ENCODE results near the gene DNM3. TPM values are rescaled to one million over a fixed set of nuclear protein-coding genes. Genes with fewer than 3 reads are reported as not detected.

DNM3 gene
- total RNA-seq, 1 donor from 2014 or later: 2.1 TPM

- no peaks in the 10 kb centered on the region for H3K9me3 Mint-ChIP-seq
- peaks cover under 1% of the 10 kb centered on the region for H3K4me1 Mint-ChIP-seq
- no peaks in the 10 kb centered on the region for H3K36me3 Mint-ChIP-seq (ENCODE audit: low read depth)
- ATAC-seq (ENCODE audit: low read depth): no peak
- no peak for DNase-seq
- no peak overlapping the region for H3K27ac Mint-ChIP-seq
- ChIA-PET CTCF (no interaction called here), POLR2A (no interaction called here)
- intact Hi-C loops (cut with micrococcal nuclease): no loop called here
- TF ChIP-seq, protein P1, sequence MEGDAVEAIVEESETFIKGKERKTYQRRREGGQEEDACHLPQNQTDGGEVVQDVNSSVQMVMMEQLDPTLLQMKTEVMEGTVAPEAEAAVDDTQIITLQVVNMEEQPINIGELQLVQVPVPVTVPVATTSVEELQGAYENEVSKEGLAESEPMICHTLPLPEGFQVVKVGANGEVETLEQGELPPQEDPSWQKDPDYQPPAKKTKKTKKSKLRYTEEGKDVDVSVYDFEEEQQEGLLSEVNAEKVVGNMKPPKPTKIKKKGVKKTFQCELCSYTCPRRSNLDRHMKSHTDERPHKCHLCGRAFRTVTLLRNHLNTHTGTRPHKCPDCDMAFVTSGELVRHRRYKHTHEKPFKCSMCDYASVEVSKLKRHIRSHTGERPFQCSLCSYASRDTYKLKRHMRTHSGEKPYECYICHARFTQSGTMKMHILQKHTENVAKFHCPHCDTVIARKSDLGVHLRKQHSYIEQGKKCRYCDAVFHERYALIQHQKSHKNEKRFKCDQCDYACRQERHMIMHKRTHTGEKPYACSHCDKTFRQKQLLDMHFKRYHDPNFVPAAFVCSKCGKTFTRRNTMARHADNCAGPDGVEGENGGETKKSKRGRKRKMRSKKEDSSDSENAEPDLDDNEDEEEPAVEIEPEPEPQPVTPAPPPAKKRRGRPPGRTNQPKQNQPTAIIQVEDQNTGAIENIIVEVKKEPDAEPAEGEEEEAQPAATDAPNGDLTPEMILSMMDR (IDR thresholded peaks at IDR 0.05): no peak
- no peak overlapping the region for H3K4me3 Mint-ChIP-seq
- H3K27me3 Mint-ChIP-seq: no peaks in the 10 kb centered on the region
These were observed 389.2 kb downstream of the DNM3 start for GRCh38 chr1:172230526-172230925.

DNA sequence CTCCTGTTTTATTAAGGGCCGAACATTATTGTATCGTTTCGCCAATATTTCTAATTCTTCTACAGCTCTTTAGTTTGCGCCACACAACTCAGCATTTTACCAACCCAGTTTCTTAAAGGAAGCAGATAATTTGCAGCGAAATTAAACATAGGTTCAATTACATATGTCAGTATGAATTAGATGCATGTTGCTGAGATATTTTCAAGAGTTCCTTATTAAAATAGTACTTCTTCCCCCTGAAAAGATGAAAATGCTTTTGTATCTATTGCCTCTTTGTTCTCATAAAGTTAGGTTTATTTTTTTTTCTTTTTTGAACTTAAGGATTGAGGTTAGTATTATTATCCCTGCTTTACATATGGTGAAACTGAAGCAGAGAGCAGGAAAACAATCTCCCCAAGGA lies 395.7 kb downstream of the DNM3 start:
- CTCF ChIA-PET: no interaction called here
- no peaks in the 10 kb centered on the region for H3K36me3 Mint-ChIP-seq (ENCODE audit: low read depth)
- no peak overlapping the region for H3K4me3 Mint-ChIP-seq
- DNase-seq (no peak), ATAC-seq (ENCODE audit: low read depth) (no peak)
- intact Hi-C loops (cut with micrococcal nuclease): no loop called here
- no peaks in the 10 kb centered on the region for H3K4me1 Mint-ChIP-seq
- no peaks in the 10 kb centered on the region for H3K9me3 Mint-ChIP-seq
- TF ChIP-seq, protein P1 (IDR thresholded peaks at IDR 0.05): no peak
- no peak overlapping the region for H3K27ac Mint-ChIP-seq
- H3K27me3 Mint-ChIP-seq: no peaks in the 10 kb centered on the region
- POLR2A ChIA-PET: no interaction called here

DNA sequence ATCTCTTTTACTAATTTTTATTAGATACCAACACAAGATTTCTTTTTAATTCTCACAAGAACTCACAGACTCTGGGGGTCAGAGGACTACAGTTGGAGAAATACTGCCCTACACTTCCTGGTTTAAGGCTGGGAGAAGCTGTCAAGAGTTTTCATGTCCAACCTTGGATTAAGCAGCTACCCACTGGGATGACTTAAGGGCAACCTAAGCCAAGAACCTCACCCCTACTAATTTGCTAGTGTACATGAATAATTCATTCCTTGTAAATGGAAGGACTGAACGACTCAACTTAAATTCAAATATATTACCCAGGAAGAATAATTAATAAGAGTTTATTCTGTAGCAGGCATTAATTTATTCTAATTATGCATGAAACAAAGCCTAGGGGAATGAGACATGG lies 396.9 kb downstream of the DNM3 start:
- Mint-ChIP-seq H3K9me3 (no peaks in the 10 kb centered on the region), H3K27ac (no peak overlapping the region), H3K36me3 (ENCODE audit: low read depth) (no peaks in the 10 kb centered on the region), H3K4me3 (no peak overlapping the region), H3K27me3 (no peaks in the 10 kb centered on the region), H3K4me1 (no peaks in the 10 kb centered on the region)
- no peak for DNase-seq
- no peak for ATAC-seq (ENCODE audit: low read depth)
- intact Hi-C loops (cut with micrococcal nuclease): no loop called here
- TF ChIP-seq, protein P1 (IDR thresholded peaks at IDR 0.05): no peak
- ChIA-PET POLR2A (no interaction called here), CTCF (no interaction called here)

- POLR2A ChIA-PET: interaction anchor here (0.7 kb wide), 1 partner anchor 18 kb away, joined by 5 read pairs; no protein-coding TSS in a partner anchor
- Mint-ChIP-seq H3K27me3 (no peaks in the 10 kb centered on the region), H3K9me3 (no peaks in the 10 kb centered on the region), H3K36me3 (ENCODE audit: low read depth) (no peaks in the 10 kb centered on the region), H3K27ac (no peak overlapping the region), H3K4me1 (no peaks in the 10 kb centered on the region), H3K4me3 (no peak overlapping the region)
- DNase-seq (no peak), ATAC-seq (ENCODE audit: low read depth) (no peak)
- CTCF ChIA-PET: no interaction called here
- TF ChIP-seq, protein P1 (IDR thresholded peaks at IDR 0.05): no peak
- intact Hi-C loops (cut with micrococcal nuclease): no loop called here
These were observed 397.7 kb downstream of the DNM3 start for GRCh38 chr1:172238965-172239364.

DNA sequence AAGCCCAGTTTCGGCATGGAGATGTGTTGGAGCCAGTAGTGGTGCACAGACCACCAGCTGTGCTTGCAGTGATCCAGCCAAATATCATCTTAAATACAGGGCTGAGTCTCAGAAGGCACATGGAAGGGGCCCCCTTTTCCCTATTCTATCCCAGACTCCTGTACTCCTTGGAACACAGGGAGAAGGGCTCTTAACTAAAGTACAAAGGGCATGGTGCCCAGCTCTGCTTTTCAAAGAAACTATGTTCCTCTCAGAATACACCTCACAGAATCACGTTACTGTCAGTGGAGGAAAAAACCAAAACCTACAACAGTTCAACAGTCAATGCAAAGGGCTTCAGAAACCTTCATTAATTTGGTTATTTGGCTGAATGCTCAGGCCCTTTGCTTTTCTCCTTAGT lies 398.6 kb downstream of the DNM3 start:
- ATAC-seq (ENCODE audit: low read depth): no peak
- Mint-ChIP-seq H3K9me3 (no peaks in the 10 kb centered on the region), H3K4me3 (no peak overlapping the region), H3K4me1 (no peaks in the 10 kb centered on the region), H3K27me3 (no peaks in the 10 kb centered on the region), H3K36me3 (ENCODE audit: low read depth) (no peaks in the 10 kb centered on the region), H3K27ac (no peak overlapping the region)
- intact Hi-C loops (cut with micrococcal nuclease): no loop called here
- DNase-seq: no peak
- POLR2A ChIA-PET: interaction anchor here (0.6 kb wide), 1 partner anchor 136 kb away, joined by 3 read pairs; no protein-coding TSS in a partner anchor
- TF ChIP-seq, protein P1 (IDR thresholded peaks at IDR 0.05): no peak
- CTCF ChIA-PET: no interaction called here
